WTC11 (cell line): ENCODE data around the gene MARVELD1. TPM values are rescaled to one million over a fixed set of nuclear protein-coding genes. Genes with fewer than 3 reads are reported as not detected.

Experiments
- ATAC-seq: fragments of 200-7000 bp; cut with Tn5 transposase; 2 replicates; pipeline ENCODE4 v1.10.0; 2021; ENCODE audit warnings: mild to moderate bottlenecking, moderate library complexity
- CTCF ChIA-PET: fragments of 300-600 bp; sonication (Branson Sonifier 250); formaldehyde crosslinking; loops from one replicate; lab custom pipeline; 2021; ENCODE audit warnings: antibody characterized with exemption; lab: Charles Lee
- POLR2A ChIA-PET: fragments of 350-600 bp; sonication (Branson Sonifier 250); formaldehyde crosslinking; loops from one replicate; lab custom pipeline; 2021; ENCODE audit warnings: antibody characterized with exemption; lab: Charles Lee
- DNase-seq: peaks from one replicate; pipeline ENCODE4 v3.0.0; 2021; ENCODE audit warnings: low spot score
- H3K27ac Mint-ChIP-seq: 2 replicates; pipeline ENCODE4 v1.8.0; 2021; ENCODE audit warnings: mixed read lengths
- H3K27me3 Mint-ChIP-seq: 2 replicates; pipeline ENCODE4 v1.8.0; 2021; ENCODE audit warnings: low read depth, mild to moderate bottlenecking, moderate library complexity, mixed read lengths
- H3K36me3 Mint-ChIP-seq: 2 replicates; pipeline ENCODE4 v1.8.0; 2021; ENCODE audit warnings: mixed read lengths
- H3K4me1 Mint-ChIP-seq: 2 replicates; pipeline ENCODE4 v1.8.0; 2022; ENCODE audit warnings: mixed read lengths
- H3K4me3 Mint-ChIP-seq: 2 replicates; pipeline ENCODE4 v1.8.0; 2021; ENCODE audit warnings: mild to moderate bottlenecking, moderate library complexity, mixed read lengths
- H3K9me3 Mint-ChIP-seq: 2 replicates; pipeline ENCODE4 v1.8.0; 2021; ENCODE audit warnings: mixed read lengths
- EMX1 ChIP-seq: fragments of 250-450 bp; sonication (Bioruptor Pico); IDR thresholded peaks from 2 replicates; pipeline ENCODE4 v1.8.0; 2021; ENCODE audit warnings: mild to moderate bottlenecking
- ESRRA ChIP-seq: sonication (generic); formaldehyde crosslinking; IDR thresholded peaks from 2 replicates; pipeline ENCODE4 v1.8.1; 2022; ENCODE audit warnings: mild to moderate bottlenecking, missing genetic modification reagents, borderline replicate concordance
- ETV6 ChIP-seq: sonication (generic); formaldehyde crosslinking; IDR thresholded peaks from 2 replicates; pipeline ENCODE4 v1.8.1; 2022; ENCODE audit warnings: mild to moderate bottlenecking, missing genetic modification reagents
- FOXP1 ChIP-seq: sonication (generic); formaldehyde crosslinking; IDR thresholded peaks from 2 replicates; pipeline ENCODE4 v1.8.0; 2022; ENCODE audit warnings: missing genetic modification reagents, mild to moderate bottlenecking, moderate library complexity, borderline replicate concordance
- HMGA2 ChIP-seq: fragments of 250-450 bp; sonication (Bioruptor Pico); IDR thresholded peaks from 2 replicates; pipeline ENCODE4 v1.4.0; 2021; ENCODE audit warnings: mild to moderate bottlenecking, moderate library complexity
- MXD4 ChIP-seq: fragments of 250-450 bp; sonication (Bioruptor Pico); IDR thresholded peaks from 2 replicates; pipeline ENCODE4 v1.8.0; 2021; ENCODE audit warnings: mild to moderate bottlenecking, moderate library complexity, borderline replicate concordance
- MYBL2 ChIP-seq: sonication (generic); formaldehyde crosslinking; IDR thresholded peaks from 2 replicates; pipeline ENCODE4 v1.8.1; 2023; ENCODE audit warnings: mild to moderate bottlenecking, moderate library complexity, missing genetic modification reagents
- NFE2L1 ChIP-seq: sonication (generic); formaldehyde crosslinking; IDR thresholded peaks from 2 replicates; pipeline ENCODE4 v1.8.1; 2023; ENCODE audit warnings: missing genetic modification reagents
- NFYB ChIP-seq: sonication (generic); formaldehyde crosslinking; conservative IDR thresholded peaks from 2 replicates; pipeline ENCODE4 v1.8.0; 2022; ENCODE audit warnings: low read depth, missing genetic modification reagents
- NR1H2 ChIP-seq: sonication (generic); formaldehyde crosslinking; IDR thresholded peaks from 2 replicates; pipeline ENCODE4 v1.9.0; 2021; ENCODE audit warnings: mild to moderate bottlenecking, moderate library complexity, missing genetic modification reagents
- NR2C2 ChIP-seq: sonication (generic); formaldehyde crosslinking; IDR thresholded peaks from 2 replicates; pipeline ENCODE4 v1.8.0; 2022; ENCODE audit warnings: mild to moderate bottlenecking, missing genetic modification reagents
- NR3C1 ChIP-seq: sonication (generic); formaldehyde crosslinking; conservative IDR thresholded peaks from 2 replicates; pipeline ENCODE4 v1.8.1; 2023; ENCODE audit warnings: low read depth, mild to moderate bottlenecking, missing genetic modification reagents
- SP1 ChIP-seq: sonication (generic); formaldehyde crosslinking; conservative IDR thresholded peaks from 2 replicates; pipeline ENCODE4 v1.8.1; 2022; ENCODE audit warnings: missing genetic modification reagents
- TEAD1 ChIP-seq: sonication (generic); formaldehyde crosslinking; IDR thresholded peaks from 2 replicates; pipeline ENCODE4 v1.8.0; 2022; ENCODE audit warnings: mild to moderate bottlenecking, missing genetic modification reagents
- ZNF121 ChIP-seq: sonication (generic); formaldehyde crosslinking; IDR thresholded peaks from 2 replicates; pipeline ENCODE4 v1.8.0; 2023; ENCODE audit warnings: missing genetic modification reagents
- ZNF138 ChIP-seq: sonication (generic); formaldehyde crosslinking; conservative IDR thresholded peaks from 2 replicates; pipeline ENCODE4 v1.8.1; 2022; ENCODE audit warnings: mild to moderate bottlenecking, moderate library complexity, missing genetic modification reagents
- ZNF416 ChIP-seq: fragments of 250-450 bp; sonication (Bioruptor Pico); IDR thresholded peaks from 2 replicates; pipeline ENCODE4 v1.9.0; 2021; ENCODE audit warnings: mild to moderate bottlenecking, inconsistent platforms
- total RNA-seq: library from RNA; stranded (reverse); gene quantifications from 3 replicates; pipeline ENCODE4 v1.2.3, GENCODE V29; 2021
- TF ChIP-seq, protein P1 (sequence below): fragments of 250-450 bp; sonication (Bioruptor Pico); IDR thresholded peaks from 2 replicates; pipeline ENCODE4 v1.8.0; 2021; ENCODE audit warnings: mild to moderate bottlenecking
- TF ChIP-seq, protein P2 (sequence below): sonication (generic); formaldehyde crosslinking; IDR thresholded peaks from 2 replicates; pipeline ENCODE4 v1.8.1; 2022; ENCODE audit warnings: mild to moderate bottlenecking, missing genetic modification reagents, moderate library complexity, borderline replicate concordance
- TF ChIP-seq, protein P3 (sequence below): sonication (generic); formaldehyde crosslinking; IDR thresholded peaks from 2 replicates; pipeline ENCODE4 v1.8.0; 2022; ENCODE audit warnings: mild to moderate bottlenecking, missing genetic modification reagents
- TF ChIP-seq, protein P4 (sequence below): sonication (generic); formaldehyde crosslinking; conservative IDR thresholded peaks from 2 replicates; pipeline ENCODE4 v1.8.1; 2022; ENCODE audit warnings: mild to moderate bottlenecking, missing genetic modification reagents
- TF ChIP-seq, protein P5 (sequence below): sonication (generic); formaldehyde crosslinking; IDR thresholded peaks from 2 replicates; pipeline ENCODE4 v1.8.1; 2022; ENCODE audit warnings: mild to moderate bottlenecking, moderate library complexity, missing genetic modification reagents
- TF ChIP-seq, protein P6 (sequence below): sonication (generic); formaldehyde crosslinking; IDR thresholded peaks from 2 replicates; pipeline ENCODE4 v1.8.0; 2023; ENCODE audit warnings: missing genetic modification reagents, mild to moderate bottlenecking, borderline replicate concordance
- TF ChIP-seq, protein P7 (sequence below): fragments of 250-450 bp; sonication (Bioruptor Pico); IDR thresholded peaks from 2 replicates; pipeline ENCODE4 v1.9.0; 2021; ENCODE audit warnings: moderate library complexity, mild to moderate bottlenecking, inconsistent platforms, borderline replicate concordance
- TF ChIP-seq, protein P8 (sequence below): sonication (generic); formaldehyde crosslinking; IDR thresholded peaks from 2 replicates; pipeline ENCODE4 v1.8.0; 2022; ENCODE audit warnings: mild to moderate bottlenecking, missing genetic modification reagents

MARVELD1 gene
- total RNA-seq, 1 experiment from 2014 or later = 37.7 TPM

DNA sequence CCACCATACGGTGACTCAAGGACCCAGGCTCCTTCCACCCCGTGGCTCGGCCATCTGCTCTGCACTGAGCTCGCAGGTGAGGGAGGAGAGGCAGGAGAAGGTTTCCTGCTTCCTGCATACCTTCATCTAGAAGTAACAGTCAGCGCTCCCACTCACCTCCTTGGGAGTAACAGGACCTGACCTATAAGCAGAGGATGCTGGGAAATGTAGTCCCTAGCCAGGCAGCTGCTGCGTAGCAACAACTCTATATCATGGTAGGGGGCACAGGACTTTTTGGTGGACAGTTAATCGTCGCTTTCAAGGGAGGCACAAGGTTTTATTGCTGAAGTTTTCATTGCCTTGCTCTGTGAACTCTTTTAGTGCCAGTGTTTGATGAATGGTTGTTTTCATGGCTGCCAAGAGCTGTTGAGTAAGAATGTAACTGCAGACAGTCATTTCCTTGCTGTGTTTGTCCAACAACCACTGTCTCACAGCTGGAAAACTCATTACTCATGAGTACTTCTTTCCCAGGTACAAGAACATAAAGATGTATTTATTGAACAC, 13.2 kb downstream of the MARVELD1 start (continued):
- TF ChIP-seq, protein P1, sequence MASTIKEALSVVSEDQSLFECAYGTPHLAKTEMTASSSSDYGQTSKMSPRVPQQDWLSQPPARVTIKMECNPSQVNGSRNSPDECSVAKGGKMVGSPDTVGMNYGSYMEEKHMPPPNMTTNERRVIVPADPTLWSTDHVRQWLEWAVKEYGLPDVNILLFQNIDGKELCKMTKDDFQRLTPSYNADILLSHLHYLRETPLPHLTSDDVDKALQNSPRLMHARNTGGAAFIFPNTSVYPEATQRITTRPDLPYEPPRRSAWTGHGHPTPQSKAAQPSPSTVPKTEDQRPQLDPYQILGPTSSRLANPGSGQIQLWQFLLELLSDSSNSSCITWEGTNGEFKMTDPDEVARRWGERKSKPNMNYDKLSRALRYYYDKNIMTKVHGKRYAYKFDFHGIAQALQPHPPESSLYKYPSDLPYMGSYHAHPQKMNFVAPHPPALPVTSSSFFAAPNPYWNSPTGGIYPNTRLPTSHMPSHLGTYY = no peak
- no peak for TF ChIP-seq NR2C2
- TF ChIP-seq NR1H2 = no peak
- TF ChIP-seq FOXP1 (CRISPR knock-in tag) = no peak
- no peak for TF ChIP-seq NFE2L1 (CRISPR knock-in tag)

DNA sequence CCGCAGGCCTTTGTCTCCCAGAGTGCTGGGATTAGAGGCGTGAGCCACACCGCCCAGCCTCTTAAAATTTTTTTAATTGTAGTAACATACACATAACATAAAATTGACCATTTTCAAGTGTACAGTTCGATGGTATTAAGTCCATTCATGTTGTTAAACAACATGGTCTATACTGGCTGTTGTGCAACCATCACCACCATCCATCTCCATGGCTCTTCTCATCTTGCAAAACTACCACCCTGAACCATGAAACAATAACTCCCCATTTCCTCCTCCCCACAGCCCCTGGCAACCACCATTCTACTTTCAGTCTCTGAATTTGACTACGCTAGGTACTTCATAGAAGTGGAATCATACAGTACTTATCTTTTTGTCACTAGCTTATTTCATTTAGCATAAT, 15.5 kb downstream of the MARVELD1 start:
- ChIA-PET POLR2A (no interaction called here), CTCF (interaction anchor here (1.2 to 7.8 kb wide), 4 partner anchors 16 to 27 kb away, joined by 11 to 58 read pairs (median 41); partner anchors contain the start of gene MARVELD1)
- H3K9me3 Mint-ChIP-seq = no peaks in the 10 kb centered on the region

More for the DNA sequence above, 15.5 kb downstream of the MARVELD1 start:
- no peak for ATAC-seq
- Mint-ChIP-seq H3K36me3 (no peaks in the 10 kb centered on the region), H3K27me3 (peaks cover 8% of the 10 kb centered on the region)
- no peak for TF ChIP-seq TEAD1 (CRISPR knock-in tag)
- no peak for TF ChIP-seq SP1 (CRISPR knock-in tag)
- TF ChIP-seq, protein P2, sequence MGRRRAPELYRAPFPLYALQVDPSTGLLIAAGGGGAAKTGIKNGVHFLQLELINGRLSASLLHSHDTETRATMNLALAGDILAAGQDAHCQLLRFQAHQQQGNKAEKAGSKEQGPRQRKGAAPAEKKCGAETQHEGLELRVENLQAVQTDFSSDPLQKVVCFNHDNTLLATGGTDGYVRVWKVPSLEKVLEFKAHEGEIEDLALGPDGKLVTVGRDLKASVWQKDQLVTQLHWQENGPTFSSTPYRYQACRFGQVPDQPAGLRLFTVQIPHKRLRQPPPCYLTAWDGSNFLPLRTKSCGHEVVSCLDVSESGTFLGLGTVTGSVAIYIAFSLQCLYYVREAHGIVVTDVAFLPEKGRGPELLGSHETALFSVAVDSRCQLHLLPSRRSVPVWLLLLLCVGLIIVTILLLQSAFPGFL (CRISPR knock-in tag) = no peak
- no peak for TF ChIP-seq HMGA2 (CRISPR knock-in tag)
- TF ChIP-seq MYBL2 (CRISPR knock-in tag) = no peak
- TF ChIP-seq, protein P3, sequence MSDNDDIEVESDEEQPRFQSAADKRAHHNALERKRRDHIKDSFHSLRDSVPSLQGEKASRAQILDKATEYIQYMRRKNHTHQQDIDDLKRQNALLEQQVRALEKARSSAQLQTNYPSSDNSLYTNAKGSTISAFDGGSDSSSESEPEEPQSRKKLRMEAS (CRISPR knock-in tag) = no peak
- TF ChIP-seq ZNF121 (CRISPR knock-in tag) = no peak
- TF ChIP-seq ESRRA (CRISPR knock-in tag) = no peak
- TF ChIP-seq, protein P4, sequence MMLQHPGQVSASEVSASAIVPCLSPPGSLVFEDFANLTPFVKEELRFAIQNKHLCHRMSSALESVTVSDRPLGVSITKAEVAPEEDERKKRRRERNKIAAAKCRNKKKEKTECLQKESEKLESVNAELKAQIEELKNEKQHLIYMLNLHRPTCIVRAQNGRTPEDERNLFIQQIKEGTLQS (CRISPR knock-in tag) = no peak
- TF ChIP-seq, protein P5, sequence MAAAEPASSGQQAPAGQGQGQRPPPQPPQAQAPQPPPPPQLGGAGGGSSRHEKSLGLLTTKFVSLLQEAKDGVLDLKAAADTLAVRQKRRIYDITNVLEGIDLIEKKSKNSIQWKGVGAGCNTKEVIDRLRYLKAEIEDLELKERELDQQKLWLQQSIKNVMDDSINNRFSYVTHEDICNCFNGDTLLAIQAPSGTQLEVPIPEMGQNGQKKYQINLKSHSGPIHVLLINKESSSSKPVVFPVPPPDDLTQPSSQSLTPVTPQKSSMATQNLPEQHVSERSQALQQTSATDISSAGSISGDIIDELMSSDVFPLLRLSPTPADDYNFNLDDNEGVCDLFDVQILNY (CRISPR knock-in tag) = no peak
- no peak for TF ChIP-seq ZNF138 (CRISPR knock-in tag)
- TF ChIP-seq, protein P6, sequence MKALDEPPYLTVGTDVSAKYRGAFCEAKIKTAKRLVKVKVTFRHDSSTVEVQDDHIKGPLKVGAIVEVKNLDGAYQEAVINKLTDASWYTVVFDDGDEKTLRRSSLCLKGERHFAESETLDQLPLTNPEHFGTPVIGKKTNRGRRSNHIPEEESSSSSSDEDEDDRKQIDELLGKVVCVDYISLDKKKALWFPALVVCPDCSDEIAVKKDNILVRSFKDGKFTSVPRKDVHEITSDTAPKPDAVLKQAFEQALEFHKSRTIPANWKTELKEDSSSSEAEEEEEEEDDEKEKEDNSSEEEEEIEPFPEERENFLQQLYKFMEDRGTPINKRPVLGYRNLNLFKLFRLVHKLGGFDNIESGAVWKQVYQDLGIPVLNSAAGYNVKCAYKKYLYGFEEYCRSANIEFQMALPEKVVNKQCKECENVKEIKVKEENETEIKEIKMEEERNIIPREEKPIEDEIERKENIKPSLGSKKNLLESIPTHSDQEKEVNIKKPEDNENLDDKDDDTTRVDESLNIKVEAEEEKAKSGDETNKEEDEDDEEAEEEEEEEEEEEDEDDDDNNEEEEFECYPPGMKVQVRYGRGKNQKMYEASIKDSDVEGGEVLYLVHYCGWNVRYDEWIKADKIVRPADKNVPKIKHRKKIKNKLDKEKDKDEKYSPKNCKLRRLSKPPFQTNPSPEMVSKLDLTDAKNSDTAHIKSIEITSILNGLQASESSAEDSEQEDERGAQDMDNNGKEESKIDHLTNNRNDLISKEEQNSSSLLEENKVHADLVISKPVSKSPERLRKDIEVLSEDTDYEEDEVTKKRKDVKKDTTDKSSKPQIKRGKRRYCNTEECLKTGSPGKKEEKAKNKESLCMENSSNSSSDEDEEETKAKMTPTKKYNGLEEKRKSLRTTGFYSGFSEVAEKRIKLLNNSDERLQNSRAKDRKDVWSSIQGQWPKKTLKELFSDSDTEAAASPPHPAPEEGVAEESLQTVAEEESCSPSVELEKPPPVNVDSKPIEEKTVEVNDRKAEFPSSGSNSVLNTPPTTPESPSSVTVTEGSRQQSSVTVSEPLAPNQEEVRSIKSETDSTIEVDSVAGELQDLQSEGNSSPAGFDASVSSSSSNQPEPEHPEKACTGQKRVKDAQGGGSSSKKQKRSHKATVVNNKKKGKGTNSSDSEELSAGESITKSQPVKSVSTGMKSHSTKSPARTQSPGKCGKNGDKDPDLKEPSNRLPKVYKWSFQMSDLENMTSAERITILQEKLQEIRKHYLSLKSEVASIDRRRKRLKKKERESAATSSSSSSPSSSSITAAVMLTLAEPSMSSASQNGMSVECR (CRISPR knock-in tag) = no peak
- TF ChIP-seq MXD4 (CRISPR knock-in tag) = no peak
- TF ChIP-seq ZNF416 = no peak
- no peak for TF ChIP-seq EMX1 (CRISPR knock-in tag)
- no peak for TF ChIP-seq NFYB (CRISPR knock-in tag)
- TF ChIP-seq NR3C1 = no peak
- no peak for TF ChIP-seq ETV6 (CRISPR knock-in tag)
- TF ChIP-seq, protein P7, sequence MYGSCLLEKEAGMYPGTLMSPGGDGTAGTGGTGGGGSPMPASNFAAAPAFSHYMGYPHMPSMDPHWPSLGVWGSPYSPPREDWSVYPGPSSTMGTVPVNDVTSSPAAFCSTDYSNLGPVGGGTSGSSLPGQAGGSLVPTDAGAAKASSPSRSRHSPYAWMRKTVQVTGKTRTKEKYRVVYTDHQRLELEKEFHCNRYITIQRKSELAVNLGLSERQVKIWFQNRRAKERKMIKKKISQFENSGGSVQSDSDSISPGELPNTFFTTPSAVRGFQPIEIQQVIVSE (CRISPR knock-in tag) = no peak
- TF ChIP-seq, protein P8, sequence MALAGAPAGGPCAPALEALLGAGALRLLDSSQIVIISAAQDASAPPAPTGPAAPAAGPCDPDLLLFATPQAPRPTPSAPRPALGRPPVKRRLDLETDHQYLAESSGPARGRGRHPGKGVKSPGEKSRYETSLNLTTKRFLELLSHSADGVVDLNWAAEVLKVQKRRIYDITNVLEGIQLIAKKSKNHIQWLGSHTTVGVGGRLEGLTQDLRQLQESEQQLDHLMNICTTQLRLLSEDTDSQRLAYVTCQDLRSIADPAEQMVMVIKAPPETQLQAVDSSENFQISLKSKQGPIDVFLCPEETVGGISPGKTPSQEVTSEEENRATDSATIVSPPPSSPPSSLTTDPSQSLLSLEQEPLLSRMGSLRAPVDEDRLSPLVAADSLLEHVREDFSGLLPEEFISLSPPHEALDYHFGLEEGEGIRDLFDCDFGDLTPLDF (CRISPR knock-in tag) = no peak
- TF ChIP-seq, all 79 proteins: peak for 0
- H3K4me1 Mint-ChIP-seq = peaks cover 8% of the 10 kb centered on the region
- H3K27ac Mint-ChIP-seq = no peak overlapping the region
- DNase-seq = no peak
- no peak overlapping the region for H3K4me3 Mint-ChIP-seq
